ENCODE data around the gene TTPAL. TPM values are rescaled to one million over a fixed set of nuclear protein-coding genes. Genes with fewer than 3 reads are reported as not detected.

Gene TTPAL
- total RNA-seq, result 1 to 10 TPM; 6.0 to 6.5 TPM

GRCh38 chr20:44475694-44476560, at the start of gene TTPAL:
TSS of gene TTPAL (plus strand) at chr20:44475874. CDS start at chr20:44480000, 4,126 bp downstream.

GRCh38 chr20:44521484-44522481, 46.1 kb downstream of the TTPAL start, which contains the start of gene SERINC3:
TSS of gene SERINC3 (minus strand) at chr20:44522070. CDS start at chr20:44521951, 119 bp downstream.

Small RNA genes lying within 50 kb of the gene (small RNA-seq; reads per million reads assigned to genes)
- gene RPL37AP1, result 0.39 to 0.76 reads per million in 2 donors

Other genes with a start within 250 kb of the TTPAL start
- not detected for gene GDAP1L1, start 228.6 kb upstream of the TTPAL start, total RNA-seq
- 1 to 10 TPM; 4.5 to 6.0 TPM for gene FITM2, start 164.7 kb upstream of the TTPAL start, total RNA-seq
- not detected for gene R3HDML, start 138.8 kb upstream of the TTPAL start, total RNA-seq
- under 1 TPM in 1 of 2 donors, not detected in 1; 0.33 TPM for gene HNF4A, start 120.2 kb upstream of the TTPAL start, total RNA-seq
- gene SERINC3, start 46.2 kb downstream of the TTPAL start, total RNA-seq, result 10 to 100 TPM; 70.9 to 92.2 TPM
- gene PKIG, start 106.7 kb downstream of the TTPAL start, total RNA-seq, result 10 to 100 TPM; 16.0 to 25.5 TPM
- 1 to 10 TPM; 5.2 to 7.3 TPM for gene ADA, start 175.8 kb downstream of the TTPAL start, total RNA-seq
- 1 to 10 TPM in 1 of 2 donors, under 1 TPM in 1; 0.69 to 1.3 TPM for gene CCN5, start 239.5 kb downstream of the TTPAL start, total RNA-seq

Measured in melanocyte of skin (primary cell).